Kidney (tissue), 22 donors: Measurements from ENCODE around the gene NCR2. TPM values are rescaled to one million over a fixed set of nuclear protein-coding genes. Genes with fewer than 3 reads are reported as not detected.

ENCODE experiments used
- DNase-seq, 5 donors: peaks; one replicate each; pipeline ENCODE4 v3.0.0-alpha.2; 2013 to 2020
- FAIRE-seq: peaks from 2 replicates; lab custom pipeline; 2012; peaks lifted over from hg19 to GRCh38; lab: Jason Lieb, UNC
- H3K27ac ChIP-seq, 2 donors: one replicate each; pipeline ENCODE4 v1.7.0; 2013; ENCODE audit warnings: low read depth in 2 of 2, low read length in 2 of 2, inconsistent platforms in 1 of 2
- H3K27me3 ChIP-seq: one replicate; pipeline ENCODE4 v1.7.1; 2013; ENCODE audit warnings: low read length, inconsistent platforms; ENCODE audit not compliant: control insufficient read depth, insufficient read depth
- H3K36me3 ChIP-seq, 3 donors: one replicate each; pipeline versions ENCODE4 v1.7.0 to v1.7.1; 2013; ENCODE audit warnings: low read length in 3 of 3, control low read depth in 1 of 3, inconsistent platforms in 1 of 3; ENCODE audit not compliant: insufficient read depth in 3 of 3, control insufficient read depth in 2 of 3
- H3K4me1 ChIP-seq, 3 donors: one replicate each; pipeline versions ENCODE4 v1.7.0 to v1.7.1; 2013; ENCODE audit warnings: low read length in 3 of 3, inconsistent platforms in 1 of 3, low read depth in 1 of 3; ENCODE audit not compliant: control insufficient read depth in 2 of 3, insufficient read depth in 2 of 3
- H3K4me3 ChIP-seq, 3 donors: one replicate each; pipeline versions ENCODE4 v1.7.0 to v1.8.1; 2013; ENCODE audit warnings: low read length in 3 of 3, control low read depth in 1 of 3, inconsistent platforms in 1 of 3
- H3K9ac ChIP-seq, 3 donors: one replicate each; pipeline versions ENCODE4 v1.7.0 to v1.7.1; 2013; ENCODE audit warnings: low read length in 3 of 3, control low read depth in 1 of 3, inconsistent platforms in 1 of 3
- H3K9me3 ChIP-seq, 3 donors: one replicate each; pipeline versions ENCODE4 v1.7.0 to v1.7.1; 2013; ENCODE audit warnings: low read length in 3 of 3, control low read depth in 1 of 3, inconsistent platforms in 1 of 3; ENCODE audit not compliant: control insufficient read depth in 2 of 3, insufficient read depth in 1 of 3
- CTCF ChIP-seq: IDR thresholded peaks from 3 replicates; pipeline ENCODE4 v1.5.1; 2012; ENCODE audit warnings: mild to moderate bottlenecking, moderate library complexity, borderline replicate concordance; ENCODE audit not compliant: insufficient read depth; ENCODE audit errors: extremely low read depth
- intact Hi-C: fragments of 100-400 bp; cut with DNase I; formaldehyde crosslinking; loops from one replicate; pipeline ENCODE4 v1.11.1; 2022
- long read RNA-seq, 10 donors: library from polyadenylated mRNA in 1 of 10; unstranded in 1 of 10; transcript quantifications; one replicate each; pipeline ENCODE4 v2.0.0 and lab custom pipeline, GENCODE V29; 2021 to 2026
- polyA plus RNA-seq: library from polyadenylated mRNA; stranded (reverse); fragments of 350-450 nt; fragmentation: Illumina TruSeq; extraction: RNeasy Lipid Tissue Mini Kit (QIAGEN cat#74804); gene quantifications from one replicate; pipeline ENCODE4 v1.2.3, GENCODE V29; 2014; ENCODE audit warnings: low read depth, low replicate concordance; ENCODE audit not compliant: insufficient read depth
- total RNA-seq: library from RNA; stranded (reverse); fragmentation: NEBNext Ultra II Directional; extraction: Animal tissue kit (Norgen Biotek cat#: 25700); gene quantifications from one replicate; pipeline ENCODE4 v1.2.1, GENCODE V29; 2021
- donor health status: control.
- donor health status: control.
- donor health status: control.
- donor health status: control.
- donor health status: control.
- donor health status: DM: yes; HTN: yes; CAD: no.
- donor health status: Normal renal cell carcinoma (clear cell type).

Gene NCR2
- total RNA-seq (not detected), polyA plus RNA-seq (not detected)
- long read RNA-seq, donor 1: 0 reads
- long read RNA-seq, donor 2: 0 reads
- long read RNA-seq, donor 3: 0 reads
- long read RNA-seq, donor 4: 0 reads
- long read RNA-seq, donor 5: 0 reads
- long read RNA-seq, donor 6: 0 reads
- long read RNA-seq, donor 7: 0 reads
- long read RNA-seq, donor 8: 0 reads
- long read RNA-seq, donor 9: 0 reads
- long read RNA-seq, donor 10: 0 reads

- no peak within 1 kb of the TSS for H3K9ac ChIP-seq
- H3K4me1 ChIP-seq: no peaks in the 10 kb centered on the region
- H3K9me3 ChIP-seq: no peaks in the 10 kb centered on the region
- H3K4me3 ChIP-seq: no peak within 1 kb of the TSS
- no peak for TF ChIP-seq CTCF
- intact Hi-C loops: no loop called here
- no peaks in the 10 kb centered on the region for H3K27me3 ChIP-seq
- no peak within 1 kb of the TSS for H3K27ac ChIP-seq
- no peak for FAIRE-seq
- no peaks in the 10 kb centered on the region for H3K36me3 ChIP-seq
- DNase-seq: no peak
Measured at GRCh38 chr6:41335296-41335695, at the start of gene NCR2. Gene NCR2, plus strand, starts transcription at chr6:41335608. Its CDS starts 269 bp downstream, at chr6:41335877.

GRCh38 chr6:41286544-41287346, 48.7 kb upstream of the NCR2 start, which contains the start of gene TREM1:
Gene TREM1, minus strand, starts transcription at chr6:41286682. Its CDS starts 27 bp downstream, at chr6:41286655.
- H3K4me3 ChIP-seq: no peak within 1 kb of the TSS
- H3K4me1 ChIP-seq: no peaks in the 10 kb centered on the region
- no peak for FAIRE-seq
- intact Hi-C loops: no loop called here
- no peak within 1 kb of the TSS for H3K27ac ChIP-seq
- peak in 2 of 5 donors; percentile 24 to 34 for DNase-seq
- no peaks in the 10 kb centered on the region for H3K27me3 ChIP-seq
- H3K9me3 ChIP-seq: no peaks in the 10 kb centered on the region
- no peak for TF ChIP-seq CTCF
- no peak within 1 kb of the TSS for H3K9ac ChIP-seq
- H3K36me3 ChIP-seq: no peaks in the 10 kb centered on the region

- FAIRE-seq: no peak
- no peak overlapping the region for H3K27ac ChIP-seq
Measured at GRCh38 chr6:41288030-41288753, 47.2 kb upstream of the NCR2 start.

More at GRCh38 chr6:41288030-41288753, 47.2 kb upstream of the NCR2 start:
- intact Hi-C loops: no loop called here
- Histone ChIP-seq H3K9me3 (no peaks in the 10 kb centered on the region), H3K36me3 (no peaks in the 10 kb centered on the region), H3K27me3 (no peaks in the 10 kb centered on the region), H3K9ac (no peak overlapping the region), H3K4me1 (no peaks in the 10 kb centered on the region), H3K4me3 (no peak overlapping the region)
- peak in 2 of 5 donors; percentile 17 to 31 for DNase-seq
- TF ChIP-seq CTCF: no peak
